GM15510 (cell line): ENCODE results near the gene KCNJ9.

Experiments
- POLR2A ChIP-seq: IDR thresholded peaks from 3 replicates; pipeline ENCODE4 v1.6.1; 2011; ENCODE audit warnings: borderline replicate concordance; ENCODE audit not compliant: insufficient read length; ENCODE audit errors: extremely low read depth

KCNJ9 gene

DNA sequence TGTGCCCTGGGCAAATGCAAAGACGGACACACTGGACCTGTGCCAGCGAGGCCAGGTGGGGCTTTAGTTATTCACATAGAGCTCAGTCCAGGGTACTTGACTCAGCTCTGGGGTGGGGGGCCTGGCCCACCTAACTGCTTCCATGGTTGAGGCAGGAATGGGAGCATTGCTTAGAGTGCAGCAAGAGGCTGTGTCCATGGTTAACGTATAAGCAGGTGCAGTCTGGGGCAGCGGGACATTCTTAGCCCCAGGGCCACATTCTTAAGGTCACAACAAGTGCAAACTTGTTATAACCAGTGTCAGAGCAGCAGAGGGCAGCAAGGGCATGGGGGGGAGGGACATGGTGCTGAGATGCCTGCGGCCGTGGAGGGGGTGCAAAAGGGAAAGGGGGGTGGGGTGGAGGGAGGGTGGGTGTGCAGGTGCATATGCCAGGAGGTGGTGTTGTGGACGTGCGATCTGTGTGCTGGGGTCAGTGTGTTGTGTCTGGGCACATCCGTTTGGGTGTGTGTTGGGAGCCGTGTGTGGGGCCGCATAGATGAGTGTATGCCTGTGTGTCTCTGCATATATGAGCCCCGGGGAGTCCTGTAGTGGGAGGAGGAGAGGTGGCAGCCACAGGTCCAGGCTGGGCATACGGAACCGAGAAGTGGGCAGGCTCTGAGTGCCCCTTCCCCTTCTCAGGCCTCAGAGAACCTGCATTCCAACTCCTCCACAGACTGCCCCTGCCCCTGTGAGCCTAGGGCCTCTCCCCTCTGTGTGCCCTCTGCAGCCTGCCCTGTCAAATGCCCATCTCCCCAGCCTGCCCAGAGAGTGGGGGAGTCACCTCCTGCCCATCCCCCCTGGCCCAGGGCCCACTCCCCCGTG lies 19.7 kb upstream of the KCNJ9 start:
- no peak for TF ChIP-seq POLR2A

DNA sequence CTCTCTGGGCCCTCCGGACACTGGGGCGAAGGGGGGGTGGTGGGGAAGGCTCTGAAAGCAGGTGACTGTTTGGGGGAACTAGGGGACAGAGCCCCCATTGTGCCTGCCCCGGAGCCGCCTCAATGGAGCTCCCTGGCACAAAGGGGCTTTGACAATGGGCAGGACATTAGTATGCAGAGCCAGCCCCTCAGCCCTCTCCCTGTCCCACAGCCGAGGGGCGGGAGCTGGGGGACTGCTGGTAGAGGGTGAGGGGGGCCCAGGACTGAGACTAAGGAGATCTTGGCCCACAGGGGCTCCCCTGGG lies 19.2 kb upstream of the KCNJ9 start:
- TF ChIP-seq POLR2A = no peak

DNA sequence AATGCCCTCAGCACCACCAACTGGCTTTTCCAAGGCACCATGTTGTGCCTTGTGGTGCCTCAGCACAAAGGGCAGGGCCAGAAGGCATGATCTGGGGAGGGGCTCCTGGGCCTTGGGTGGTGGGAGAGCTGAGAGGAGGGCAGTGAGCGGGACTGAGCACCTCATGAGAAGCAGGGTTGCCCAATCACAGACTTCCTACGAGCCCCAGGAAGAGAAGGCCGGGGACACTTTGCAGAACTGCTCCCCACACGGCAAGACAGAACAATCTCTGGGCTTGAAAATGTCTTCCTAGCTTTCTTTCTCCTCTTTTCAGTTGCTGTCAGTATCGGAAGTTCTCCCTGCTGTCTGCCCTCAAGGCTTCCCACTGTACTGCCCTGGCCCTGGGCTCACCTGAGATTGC lies 18.2 kb upstream of the KCNJ9 start:
- no peak for TF ChIP-seq POLR2A

DNA sequence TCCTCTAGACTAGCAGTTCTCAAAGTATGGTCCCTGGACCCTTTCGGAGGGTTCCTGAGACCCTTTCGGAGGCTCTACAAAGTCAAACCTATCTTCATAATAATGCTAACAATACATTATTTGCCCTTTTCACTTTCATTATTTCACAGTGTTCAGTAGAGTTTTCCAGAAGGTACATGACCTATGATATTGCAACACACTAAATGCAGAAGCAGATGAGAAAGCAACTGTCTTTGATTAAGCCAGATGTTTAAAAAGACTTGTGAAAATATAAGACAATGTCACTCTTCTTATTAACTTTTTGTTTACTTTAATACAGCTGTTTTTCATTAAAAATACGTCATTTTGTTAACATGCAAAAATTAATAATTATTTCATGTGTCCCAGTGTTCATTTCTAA lies 17.2 kb upstream of the KCNJ9 start:
- TF ChIP-seq POLR2A = no peak

DNA sequence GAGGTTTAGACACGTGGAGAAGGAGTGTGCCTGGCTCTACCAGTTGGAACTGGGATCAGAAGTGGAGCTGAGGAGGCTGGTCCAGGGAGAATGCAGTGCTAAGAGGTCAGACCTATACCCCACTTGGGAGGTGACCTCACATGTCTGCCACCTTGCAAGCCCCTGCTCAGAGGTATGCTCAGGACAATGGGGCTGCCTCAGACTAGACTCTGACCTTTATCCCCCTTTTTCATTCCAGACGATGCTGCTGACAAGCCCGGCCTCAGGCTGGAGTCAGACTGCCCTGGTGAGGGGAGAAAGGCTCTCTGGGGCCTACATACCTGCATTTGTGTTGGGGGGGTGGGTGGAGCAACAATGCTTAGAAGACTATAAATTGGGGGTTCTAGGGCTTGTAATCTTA lies 16.6 kb upstream of the KCNJ9 start:
- no peak for TF ChIP-seq POLR2A

DNA sequence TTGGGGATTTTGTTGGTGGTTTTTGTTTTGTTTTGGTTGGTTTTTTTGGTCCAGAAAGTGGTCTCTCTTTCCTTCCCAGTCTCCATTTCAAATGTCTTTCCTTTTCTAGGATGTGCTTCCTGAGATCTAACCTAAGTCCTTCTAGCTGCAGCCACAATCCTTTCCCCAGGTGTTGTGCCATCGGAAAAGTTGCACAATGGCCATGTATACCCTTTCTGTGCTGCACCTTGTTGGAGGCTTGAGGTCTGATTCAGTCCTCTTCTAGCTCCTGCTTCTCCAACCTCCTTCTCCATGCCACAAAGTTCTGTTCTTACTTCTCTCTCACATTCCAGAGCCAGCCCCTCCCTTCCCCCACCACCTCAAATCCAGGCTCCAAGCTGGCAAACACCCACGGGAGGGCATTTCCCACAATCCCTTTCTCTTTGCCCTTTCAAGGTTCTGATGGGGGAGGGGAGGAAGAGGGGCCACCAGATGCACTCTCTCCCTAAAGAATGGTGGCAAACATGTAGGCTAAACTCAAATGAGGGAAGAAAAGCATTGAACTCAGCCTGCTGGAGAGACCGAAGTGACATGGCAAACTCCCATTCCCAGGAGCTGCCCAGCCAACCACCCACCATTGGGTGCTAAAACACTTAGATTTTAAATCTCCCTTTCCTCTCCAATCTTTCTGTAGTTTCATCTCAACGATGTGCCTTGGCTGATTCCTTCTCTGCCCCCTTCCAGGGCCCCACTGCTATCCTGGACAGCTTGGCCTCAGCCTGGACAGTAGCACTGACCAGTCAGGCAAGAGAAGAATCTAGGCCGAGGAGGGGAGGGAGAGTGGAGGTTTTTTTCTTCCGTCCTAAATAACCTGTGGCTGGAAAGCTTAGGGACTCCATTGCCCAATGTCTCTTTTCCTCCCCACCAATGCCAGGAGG lies 14.3 kb upstream of the KCNJ9 start:
- no peak for TF ChIP-seq POLR2A

DNA sequence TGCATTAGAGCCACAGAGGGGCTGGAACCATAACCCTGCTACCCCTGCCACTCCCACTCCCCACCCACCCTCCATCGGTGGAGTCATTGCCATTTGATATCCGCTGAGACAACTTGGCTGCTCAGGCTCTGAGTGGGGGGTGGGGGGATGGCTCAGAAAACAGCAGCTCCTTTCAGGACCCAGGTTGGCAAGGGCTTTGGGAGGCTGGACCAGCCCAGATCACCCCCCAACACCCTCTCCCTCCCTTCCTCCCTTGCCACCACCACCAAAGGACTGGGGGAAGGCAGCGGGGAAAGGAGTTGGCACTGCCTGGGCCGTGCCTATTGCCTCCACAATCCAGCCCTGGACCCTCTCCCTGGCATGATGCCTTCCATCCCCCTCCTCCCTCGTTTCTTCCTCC lies 13.1 kb upstream of the KCNJ9 start:
- no peak for TF ChIP-seq POLR2A

DNA sequence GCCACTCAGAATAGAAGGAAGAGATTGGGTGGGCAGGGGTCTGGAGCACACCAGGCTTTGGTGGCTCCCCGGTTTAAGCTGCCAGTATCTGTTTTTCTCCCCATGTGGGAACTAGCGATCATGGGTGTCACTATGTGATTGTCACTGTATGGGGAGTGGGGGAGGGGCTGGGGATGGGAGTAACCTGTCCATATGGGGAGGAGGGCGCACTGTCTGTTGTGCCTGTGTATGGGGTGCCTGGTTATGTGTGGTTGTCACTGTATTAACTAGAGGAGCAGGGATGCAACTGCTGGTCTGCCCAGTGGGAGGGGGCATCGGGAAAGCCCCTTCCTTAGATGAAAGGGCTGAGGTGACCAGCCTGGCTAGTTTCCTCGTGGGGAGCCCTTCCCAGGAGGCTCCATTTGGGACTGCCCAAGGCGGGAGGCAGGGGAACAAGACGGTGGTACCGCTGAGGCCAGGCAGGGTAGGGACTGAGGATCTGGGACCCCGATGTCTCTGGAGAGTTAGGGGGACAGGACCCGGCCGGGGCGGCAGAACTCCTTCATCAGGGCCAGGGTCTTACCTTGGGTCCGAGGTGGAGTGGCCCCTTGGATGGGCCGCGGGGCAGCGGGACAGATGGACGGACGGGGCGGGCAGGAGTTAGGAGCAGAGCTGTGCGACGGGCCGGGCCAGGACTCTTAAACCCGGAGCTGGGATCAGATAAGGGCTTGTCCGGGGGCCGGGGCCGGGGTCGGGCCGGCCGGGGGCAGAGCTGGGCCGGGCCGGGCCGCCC lies 11.7 kb upstream of the KCNJ9 start, which contains the start of gene KCNJ10:
Gene KCNJ10, minus strand, starts transcription at position 701 of the 772 bp plus-strand sequence. CDS start 27,628 bp downstream, outside the sequence.
- TF ChIP-seq POLR2A = no peak

DNA sequence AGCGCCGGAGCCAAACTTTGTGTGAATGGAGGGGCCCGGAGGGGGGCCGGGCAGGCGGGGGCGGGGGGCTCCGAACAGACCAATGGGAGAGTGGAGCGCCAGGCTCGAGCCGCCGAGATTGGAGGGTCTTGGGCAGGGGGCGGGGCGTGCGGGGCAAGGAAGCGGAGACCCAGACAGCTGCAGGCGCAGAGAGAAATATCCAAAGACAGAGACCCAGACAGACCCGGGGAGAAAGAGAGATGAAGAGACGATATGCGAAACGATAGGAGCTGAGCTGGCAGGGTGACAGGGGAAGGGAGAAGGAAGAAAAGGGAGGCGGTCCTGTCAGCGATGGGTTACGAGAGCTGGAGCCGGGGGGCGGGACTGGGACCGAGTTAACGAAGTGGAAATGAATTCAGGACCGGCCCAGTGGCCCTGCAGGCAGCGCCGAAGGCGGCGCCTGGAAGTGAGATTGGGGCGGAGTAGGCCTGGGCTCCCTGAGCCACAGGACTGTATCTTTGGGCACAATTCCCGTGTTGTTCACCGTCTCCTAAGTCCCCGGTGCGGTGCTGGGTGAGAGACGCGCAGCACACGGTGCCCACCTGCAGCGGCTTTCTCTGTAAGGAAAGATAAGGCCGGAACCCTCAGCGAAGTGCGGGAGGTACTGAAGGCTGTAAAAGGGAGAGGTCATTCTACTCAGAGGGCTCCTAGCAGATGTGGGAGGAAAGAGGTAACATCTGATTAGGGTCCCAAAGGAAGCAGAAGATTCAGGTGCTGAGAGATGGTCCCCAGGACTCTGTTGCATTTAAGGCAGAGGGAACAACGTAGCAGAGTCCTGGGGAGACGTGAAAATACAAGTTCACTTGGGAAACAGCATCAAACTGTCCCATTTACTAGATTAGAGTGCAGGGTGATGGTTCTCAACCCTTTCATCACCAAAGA lies 10.8 kb upstream of the KCNJ9 start:
- TF ChIP-seq POLR2A = no peak

DNA sequence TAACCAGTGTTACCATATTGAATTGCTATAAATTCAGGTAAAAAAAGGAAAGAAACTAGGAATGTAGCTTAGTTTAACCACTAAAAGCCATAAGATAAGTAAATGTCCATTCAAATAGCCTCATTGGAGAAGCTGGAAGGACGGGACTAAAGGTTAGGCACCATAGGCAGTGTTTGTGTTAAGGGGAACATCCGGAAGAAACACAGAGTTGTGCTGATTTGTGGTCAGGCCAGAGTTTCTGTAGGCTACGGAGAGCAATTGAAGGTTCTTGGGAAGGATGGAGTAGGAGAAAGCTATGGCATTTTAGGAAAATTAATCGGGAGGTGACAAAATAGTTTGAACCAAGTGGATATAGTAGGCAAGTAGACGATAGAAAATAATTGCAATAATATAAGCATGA lies 10.0 kb upstream of the KCNJ9 start:
- TF ChIP-seq POLR2A = no peak

DNA sequence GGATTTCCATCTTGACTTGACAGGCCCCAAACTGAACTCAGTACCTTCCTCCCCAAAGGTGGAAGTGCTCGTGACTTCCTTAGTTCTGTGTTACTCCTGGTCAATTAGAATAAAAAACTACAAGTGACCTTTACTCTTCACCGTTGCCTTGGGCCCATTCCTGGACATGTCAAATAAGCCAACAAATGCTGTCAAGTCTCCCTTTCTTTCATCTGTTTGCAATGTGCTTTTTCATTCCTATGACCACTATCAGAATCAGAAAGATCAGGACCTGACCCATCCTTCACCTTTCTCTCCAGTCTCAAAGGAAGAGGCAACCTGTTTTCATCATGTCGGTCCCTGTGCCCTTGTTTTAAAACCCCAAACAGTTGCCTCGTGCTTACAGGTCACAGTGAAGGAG lies 6.5 kb upstream of the KCNJ9 start:
- no peak for TF ChIP-seq POLR2A

DNA sequence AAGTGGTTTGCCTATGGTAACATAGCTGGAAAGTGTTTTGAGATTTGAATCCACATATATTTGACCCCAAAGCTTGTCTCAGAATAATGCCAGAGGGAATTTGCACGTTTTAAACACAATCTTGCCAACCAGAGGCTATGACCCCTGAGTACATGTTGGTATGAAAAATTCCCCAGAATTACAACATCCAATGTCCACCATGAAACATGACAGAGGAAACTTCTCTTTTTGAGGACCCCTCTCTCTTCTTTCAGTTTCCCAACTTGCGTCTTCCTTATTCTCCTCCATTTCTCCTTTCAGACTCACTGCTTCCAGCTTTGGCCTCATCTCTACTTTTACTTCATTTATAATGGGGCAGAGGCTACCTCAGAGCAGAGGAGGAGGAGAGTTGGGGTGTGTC lies 5.5 kb upstream of the KCNJ9 start:
- TF ChIP-seq POLR2A = no peak

DNA sequence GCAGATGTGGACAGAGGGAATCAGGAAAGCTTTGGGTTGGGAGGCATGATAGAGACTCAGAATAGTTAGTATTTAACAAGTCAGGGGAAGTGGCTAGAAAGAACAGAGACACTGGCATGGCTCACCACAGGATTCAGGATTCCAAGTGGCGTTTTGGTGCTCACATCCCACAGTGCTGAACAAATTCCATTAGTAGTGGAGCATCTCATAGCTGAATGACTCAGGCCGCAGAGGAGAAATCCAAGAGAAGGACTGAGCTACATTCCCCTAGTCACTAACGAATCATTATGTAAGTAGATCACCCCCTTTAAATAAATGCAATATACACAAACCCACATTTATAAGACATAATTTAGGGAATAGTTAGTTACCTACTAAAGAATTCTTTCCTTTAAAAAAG lies 5.0 kb upstream of the KCNJ9 start:
- no peak for TF ChIP-seq POLR2A

DNA sequence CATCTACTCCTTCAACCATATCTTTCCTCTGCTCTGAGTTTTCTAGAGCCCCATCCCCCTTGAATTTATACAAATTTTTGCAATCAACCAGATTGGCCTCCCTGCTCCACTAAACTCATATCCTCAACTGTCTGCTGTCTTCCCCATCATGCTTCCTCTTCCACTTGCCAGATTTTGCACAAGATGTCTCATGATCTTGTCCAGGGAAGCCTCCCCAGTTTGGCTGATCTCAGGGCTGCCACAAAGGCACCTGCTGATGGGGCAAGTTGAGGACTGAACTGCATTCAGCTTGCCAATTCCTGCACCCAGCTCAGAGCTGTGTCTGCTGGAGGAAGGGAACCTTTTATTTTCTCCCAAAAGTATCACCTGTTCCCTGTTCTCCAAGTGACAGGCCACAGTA lies 3.9 kb upstream of the KCNJ9 start:
- TF ChIP-seq POLR2A = no peak
